ENCODE data around the gene SLC7A11. TPM values are rescaled to one million over a fixed set of nuclear protein-coding genes. Genes with fewer than 3 reads are reported as not detected.

Gene SLC7A11
- total RNA-seq, 1 donor from 2014 or later = 13.7 TPM

- Mint-ChIP-seq H3K27me3 (no peaks in the 10 kb centered on the region), H3K4me1 (ENCODE audit: unreplicated experiment) (peaks cover 11% of the 10 kb centered on the region), H3K27ac (no peak overlapping the region), H3K4me3 (no peak overlapping the region), H3K9me3 (peaks cover 4% of the 10 kb centered on the region), H3K36me3 (peaks cover 18% of the 10 kb centered on the region)
- no peak for TF ChIP-seq CTCF (conservative IDR thresholded peaks at IDR 0.05)
- DNase-seq (ENCODE audit: extremely low spot score, unreplicated experiment) = no peak
Measured at GRCh38 chr4:138232364-138232763, 9.8 kb downstream of the SLC7A11 start.

GRCh38 chr4:138230048-138230447 is 12.1 kb downstream of the SLC7A11 start:
- no peaks in the 10 kb centered on the region for H3K9me3 Mint-ChIP-seq
- no peak for DNase-seq (ENCODE audit: extremely low spot score, unreplicated experiment)
- H3K27me3 Mint-ChIP-seq = no peaks in the 10 kb centered on the region
- peaks cover 10% of the 10 kb centered on the region for H3K4me1 Mint-ChIP-seq (ENCODE audit: unreplicated experiment)
- no peak for TF ChIP-seq CTCF (conservative IDR thresholded peaks at IDR 0.05)
- H3K27ac Mint-ChIP-seq = no peak overlapping the region
- peaks cover 13% of the 10 kb centered on the region for H3K36me3 Mint-ChIP-seq
- H3K4me3 Mint-ChIP-seq = no peak overlapping the region

- no peaks in the 10 kb centered on the region for H3K9me3 Mint-ChIP-seq
- H3K27ac Mint-ChIP-seq = no peak overlapping the region
- H3K4me3 Mint-ChIP-seq = no peak overlapping the region
- no peak for DNase-seq (ENCODE audit: extremely low spot score, unreplicated experiment)
- H3K36me3 Mint-ChIP-seq = peaks cover 13% of the 10 kb centered on the region
- peaks cover 10% of the 10 kb centered on the region for H3K4me1 Mint-ChIP-seq (ENCODE audit: unreplicated experiment)
- no peaks in the 10 kb centered on the region for H3K27me3 Mint-ChIP-seq
- no peak for TF ChIP-seq CTCF (conservative IDR thresholded peaks at IDR 0.05)
Measured at GRCh38 chr4:138229160-138229559, 13.0 kb downstream of the SLC7A11 start.

GRCh38 chr4:138226351-138226750 is 15.8 kb downstream of the SLC7A11 start:
- no peaks in the 10 kb centered on the region for H3K9me3 Mint-ChIP-seq
- H3K4me1 Mint-ChIP-seq (ENCODE audit: unreplicated experiment) = peaks cover 26% of the 10 kb centered on the region
- no peaks in the 10 kb centered on the region for H3K27me3 Mint-ChIP-seq
- no peak overlapping the region for H3K4me3 Mint-ChIP-seq
- no peak overlapping the region for H3K27ac Mint-ChIP-seq
- peaks cover 13% of the 10 kb centered on the region for H3K36me3 Mint-ChIP-seq
- no peak for DNase-seq (ENCODE audit: extremely low spot score, unreplicated experiment)
- TF ChIP-seq CTCF (conservative IDR thresholded peaks at IDR 0.05) = no peak

- H3K36me3 Mint-ChIP-seq = peaks cover 7% of the 10 kb centered on the region
- H3K27ac Mint-ChIP-seq = no peak overlapping the region
- no peaks in the 10 kb centered on the region for H3K27me3 Mint-ChIP-seq
- DNase-seq (ENCODE audit: extremely low spot score, unreplicated experiment) = no peak
- H3K9me3 Mint-ChIP-seq = no peaks in the 10 kb centered on the region
- no peak for TF ChIP-seq CTCF (conservative IDR thresholded peaks at IDR 0.05)
- peaks cover 26% of the 10 kb centered on the region for H3K4me1 Mint-ChIP-seq (ENCODE audit: unreplicated experiment)
- no peak overlapping the region for H3K4me3 Mint-ChIP-seq
Measured at GRCh38 chr4:138225477-138225876, 16.7 kb downstream of the SLC7A11 start.

GRCh38 chr4:138224614-138225013 is 17.5 kb downstream of the SLC7A11 start:
- peaks cover 26% of the 10 kb centered on the region for H3K4me1 Mint-ChIP-seq (ENCODE audit: unreplicated experiment)
- H3K4me3 Mint-ChIP-seq = no peak overlapping the region
- H3K36me3 Mint-ChIP-seq = no peaks in the 10 kb centered on the region
- H3K27ac Mint-ChIP-seq = no peak overlapping the region
- no peaks in the 10 kb centered on the region for H3K9me3 Mint-ChIP-seq
- DNase-seq (ENCODE audit: extremely low spot score, unreplicated experiment) = no peak
- H3K27me3 Mint-ChIP-seq = no peaks in the 10 kb centered on the region
- no peak for TF ChIP-seq CTCF (conservative IDR thresholded peaks at IDR 0.05)
